ENCODE data around the gene UQCRC1.

DNA sequence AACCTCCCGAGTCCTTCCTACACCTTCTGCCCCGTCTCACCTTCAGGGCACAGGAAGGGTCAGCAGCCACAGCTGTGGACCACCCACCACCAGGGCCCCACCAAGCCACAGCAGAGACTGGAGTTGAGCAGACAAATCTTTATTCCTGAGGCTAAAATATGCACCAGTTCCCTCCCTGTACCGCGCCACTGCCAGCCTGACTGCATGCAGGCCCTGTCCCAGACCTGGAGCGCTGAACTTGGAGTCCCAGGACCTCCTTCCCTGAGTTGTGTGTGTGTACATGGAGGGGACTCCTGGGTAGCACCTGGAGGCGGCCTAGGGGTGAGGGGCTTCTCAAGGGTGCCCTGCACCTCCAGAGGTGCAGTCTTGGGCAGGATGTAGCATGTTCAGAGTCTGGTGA lies 16.2 kb upstream of the UQCRC1 start:
- no peak for TF ChIP-seq EZH2 (IDR thresholded peaks at IDR 0.05)
- no peak for TF ChIP-seq CTCF (IDR thresholded peaks at IDR 0.05)
- no peak for TF ChIP-seq EZH2phosphoT487 (IDR thresholded peaks at IDR 0.05)
